H1 (cell line): ENCODE data around the gene TRIAP1. TPM values are rescaled to one million over a fixed set of nuclear protein-coding genes. Genes with fewer than 3 reads are reported as not detected.
A peak's percentile ranks its signal among the peaks of the same experiment; 100 is the strongest.

Source experiments
- FOSL1 ChIP-seq: IDR thresholded peaks from 2 replicates; pipeline ENCODE4 v1.6.1; 2011; ENCODE audit warnings: mild to moderate bottlenecking, low read depth, low read length, moderate library complexity; ENCODE audit not compliant: insufficient read depth
- polyA plus RNA-seq, 7 experiments: library from polyadenylated mRNA; depleted of rRNA in 3 of 7; stranded (reverse) in 5 of 7; unstranded in 2 of 7; fragments of >200 nt in 5 of 7; fragments of 200-250 nt in 2 of 7; gene quantifications; 1 replicate in 5 of 7; 2 replicates in 1 of 7; 4 replicates in 1 of 7; pipeline versions ENCODE4 v1.2.1 to v1.2.3, GENCODE V29; 2011 to 2013; ENCODE audit warnings: missing spikeins in 2 of 7, mixed read lengths in 2 of 7
- total RNA-seq: library from RNA; stranded (reverse); fragmentation: NEBNext Ultra II Directional; extraction: Animal tissue kit (Norgen Biotek cat#: 25700); gene quantifications from 2 replicates; pipeline ENCODE4 v1.2.1, GENCODE V29; 2021
- TF ChIP-seq, protein P1 (sequence below), 3 experiments: IDR thresholded peaks; 1 replicate in 2 of 3; 2 replicates in 1 of 3; pipeline versions ENCODE4 v1.5.1 to v1.6.1; 2011; ENCODE audit warnings: low read length in 3 of 3, mild to moderate bottlenecking in 3 of 3, inconsistent platforms in 2 of 3, low read depth in 1 of 3, moderate library complexity in 1 of 3; ENCODE audit not compliant: insufficient read depth in 1 of 3; ENCODE audit errors: control extremely low read depth in 1 of 3

TRIAP1 gene
- total and polyA plus RNA-seq, 2 of the 8 experiments (the other 6 are each of a cell fraction or from before 2014, with no cell fraction given) = 42.0 to 63.4 TPM

DNA sequence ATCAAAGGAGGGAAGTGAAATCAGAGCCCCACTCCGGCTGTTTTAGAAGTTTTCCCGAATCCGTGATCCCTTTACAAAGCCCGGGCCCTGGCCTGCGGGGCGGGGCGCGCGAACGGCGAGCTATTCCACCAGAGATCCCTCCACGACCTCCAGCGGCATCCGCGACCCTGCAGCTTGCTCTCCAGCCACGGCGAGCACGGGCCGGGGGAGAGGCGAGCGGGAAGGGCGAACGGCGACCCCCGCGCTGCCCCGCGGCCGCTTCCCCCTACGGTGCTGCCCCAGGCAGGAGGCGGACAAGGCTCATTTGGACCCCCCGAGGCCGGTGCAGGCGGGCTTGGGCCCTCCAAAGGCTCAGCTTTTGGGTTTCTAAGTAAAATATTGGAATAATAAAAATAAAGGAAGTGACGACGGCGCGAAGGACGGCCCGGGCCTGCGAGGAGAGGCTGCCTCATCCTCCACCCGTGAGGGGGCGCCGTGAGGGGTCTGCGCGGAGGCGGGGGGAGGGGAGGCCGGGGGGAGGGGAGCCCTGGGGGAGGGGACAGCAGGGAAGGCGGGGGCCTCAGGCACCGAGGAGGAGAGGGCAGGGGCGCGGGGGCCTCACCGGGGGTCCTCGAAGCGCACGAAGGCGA, 22.8 kb upstream of the TRIAP1 start (continued):
- TF ChIP-seq, protein P1, sequence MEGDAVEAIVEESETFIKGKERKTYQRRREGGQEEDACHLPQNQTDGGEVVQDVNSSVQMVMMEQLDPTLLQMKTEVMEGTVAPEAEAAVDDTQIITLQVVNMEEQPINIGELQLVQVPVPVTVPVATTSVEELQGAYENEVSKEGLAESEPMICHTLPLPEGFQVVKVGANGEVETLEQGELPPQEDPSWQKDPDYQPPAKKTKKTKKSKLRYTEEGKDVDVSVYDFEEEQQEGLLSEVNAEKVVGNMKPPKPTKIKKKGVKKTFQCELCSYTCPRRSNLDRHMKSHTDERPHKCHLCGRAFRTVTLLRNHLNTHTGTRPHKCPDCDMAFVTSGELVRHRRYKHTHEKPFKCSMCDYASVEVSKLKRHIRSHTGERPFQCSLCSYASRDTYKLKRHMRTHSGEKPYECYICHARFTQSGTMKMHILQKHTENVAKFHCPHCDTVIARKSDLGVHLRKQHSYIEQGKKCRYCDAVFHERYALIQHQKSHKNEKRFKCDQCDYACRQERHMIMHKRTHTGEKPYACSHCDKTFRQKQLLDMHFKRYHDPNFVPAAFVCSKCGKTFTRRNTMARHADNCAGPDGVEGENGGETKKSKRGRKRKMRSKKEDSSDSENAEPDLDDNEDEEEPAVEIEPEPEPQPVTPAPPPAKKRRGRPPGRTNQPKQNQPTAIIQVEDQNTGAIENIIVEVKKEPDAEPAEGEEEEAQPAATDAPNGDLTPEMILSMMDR (IDR thresholded peaks at IDR 0.05; ENCODE audit: control extremely low read depth in 1 of 3, insufficient read depth in 1 of 3, low read depth in 1 of 3, low read length in 3 of 3) = peak in 1 of 3 experiments; percentile 19; a peak in 1 of 4 replicates
- TF ChIP-seq FOSL1 = no peak
